ENCODE measurements around the gene NIT2.

Gene NIT2

DNA sequence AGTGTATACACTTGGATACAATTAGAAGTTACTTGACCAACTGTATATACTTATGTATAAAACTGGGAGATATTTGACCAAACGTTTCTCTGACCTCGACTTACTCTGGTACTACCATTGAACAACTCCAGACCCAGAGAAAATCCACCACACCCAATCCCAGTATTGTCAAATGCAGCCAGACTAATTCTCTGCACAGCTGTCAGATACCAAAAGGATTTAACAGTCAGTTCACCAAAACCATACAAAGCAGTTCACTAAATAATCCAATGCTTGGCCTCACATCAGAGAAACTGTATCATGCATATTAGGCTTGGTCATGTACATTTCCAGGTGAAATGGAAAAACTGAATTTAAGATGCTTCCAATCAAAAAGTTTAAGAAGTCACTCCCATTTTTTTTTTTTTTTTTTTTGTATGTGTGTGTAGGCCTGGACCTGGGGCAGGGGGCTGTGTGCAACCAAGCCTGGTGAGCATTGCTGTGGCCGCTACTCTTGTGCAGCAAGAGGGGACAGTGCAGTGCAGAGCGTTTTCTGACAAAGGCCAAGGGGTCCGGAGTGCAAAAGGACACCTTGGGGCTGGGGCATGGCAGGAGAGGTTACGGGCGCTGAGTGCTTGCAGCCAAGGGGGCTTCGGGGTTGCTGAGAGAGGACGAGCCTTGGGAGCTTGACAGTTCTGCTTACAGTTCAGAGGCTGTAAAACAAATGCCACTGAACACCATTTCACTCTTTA is 64.9 kb downstream of the NIT2 start:
- DNase-seq: no peak

DNA sequence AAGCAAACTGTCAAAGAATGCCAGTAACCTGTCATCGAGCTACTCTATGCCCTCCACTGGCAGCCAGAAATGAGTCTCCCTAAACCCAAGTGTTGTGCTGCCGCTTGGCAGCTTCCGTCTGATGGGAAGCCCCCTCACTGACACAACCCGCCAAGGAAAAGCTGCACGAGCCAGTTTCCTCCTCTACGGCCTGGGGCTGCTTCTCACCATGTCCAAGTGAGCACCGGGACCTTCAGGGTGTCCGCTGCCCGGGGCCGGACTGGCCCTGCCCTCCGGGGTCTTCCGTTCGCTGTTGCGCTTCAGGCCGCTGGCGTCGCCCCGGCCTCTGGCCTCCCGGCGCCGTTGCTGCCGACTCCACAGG is 65.8 kb downstream of the NIT2 start:
- no peak for DNase-seq

DNA sequence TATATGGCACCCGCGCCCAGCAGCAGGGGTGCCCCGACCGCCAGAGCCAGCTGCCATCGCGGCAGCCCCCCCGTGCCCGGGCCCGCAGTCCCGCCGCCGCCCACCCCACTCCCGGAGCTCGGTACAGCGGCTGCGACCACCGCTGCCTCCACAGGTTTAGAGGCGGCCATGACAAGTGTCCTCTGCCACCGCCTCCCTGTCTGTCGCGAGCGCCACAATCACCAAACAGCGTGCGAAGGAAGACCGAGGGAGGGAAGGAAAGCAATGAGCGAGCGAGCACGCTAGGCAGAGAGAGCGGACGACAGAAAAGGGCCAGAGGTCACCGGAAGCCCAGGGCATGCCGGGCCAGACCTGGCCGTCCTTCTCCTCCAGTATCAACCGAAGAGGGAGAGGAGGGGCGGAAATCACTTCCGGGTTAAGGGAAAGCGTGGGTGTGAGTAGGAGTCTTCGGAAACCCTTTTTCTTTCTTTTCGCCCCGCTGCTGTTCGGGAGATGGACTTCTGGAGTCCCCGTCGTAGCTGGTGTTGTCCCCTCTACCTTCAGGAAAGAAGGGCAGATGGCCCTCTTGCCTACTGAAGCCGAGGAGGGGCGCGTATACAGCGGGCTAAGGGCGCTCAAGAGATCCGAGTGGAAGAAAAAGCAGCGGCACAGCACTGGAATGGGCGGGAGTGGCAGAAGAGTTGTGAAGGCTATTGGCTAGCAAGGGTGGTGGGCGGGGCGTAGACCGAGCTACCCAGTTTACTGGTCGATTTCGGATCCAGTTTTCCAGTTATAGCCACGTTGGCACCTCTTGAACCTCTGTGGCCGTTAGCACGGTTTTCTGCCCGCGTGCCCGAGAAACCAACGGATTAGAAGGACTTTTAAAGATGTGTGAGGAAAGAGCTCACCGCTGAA is 66.5 kb downstream of the NIT2 start, which contains the start of the genes LNP1 and TOMM70:
LNP1 (plus strand) TSS at position 760 of the 894 bp plus-strand sequence. CDS start 28,191 bp downstream, outside the sequence.
TOMM70 (minus strand) TSS at position 310 of the 894 bp plus-strand sequence; CDS start at position 170, 140 bp downstream.
- DNase-seq: peak; percentile 94

DNA sequence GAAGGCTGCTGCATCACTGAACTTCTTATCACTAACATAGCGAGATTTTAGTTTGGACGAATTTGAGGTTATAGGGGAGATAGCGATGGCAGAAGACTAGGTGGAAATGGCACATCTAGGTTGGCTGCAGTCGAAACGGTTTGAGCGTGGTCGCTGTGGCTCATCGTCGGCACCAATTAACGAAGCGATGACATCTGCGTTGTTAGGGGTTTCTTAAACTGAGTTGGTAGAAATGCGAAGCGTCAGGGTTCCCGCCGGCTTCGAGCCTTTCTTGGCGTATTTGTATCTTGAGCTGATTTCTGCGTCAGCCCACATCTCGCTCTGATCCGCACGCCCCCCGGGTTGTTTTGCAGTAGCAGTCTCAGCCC is 67.1 kb downstream of the NIT2 start:
- DNase-seq: no peak

DNA sequence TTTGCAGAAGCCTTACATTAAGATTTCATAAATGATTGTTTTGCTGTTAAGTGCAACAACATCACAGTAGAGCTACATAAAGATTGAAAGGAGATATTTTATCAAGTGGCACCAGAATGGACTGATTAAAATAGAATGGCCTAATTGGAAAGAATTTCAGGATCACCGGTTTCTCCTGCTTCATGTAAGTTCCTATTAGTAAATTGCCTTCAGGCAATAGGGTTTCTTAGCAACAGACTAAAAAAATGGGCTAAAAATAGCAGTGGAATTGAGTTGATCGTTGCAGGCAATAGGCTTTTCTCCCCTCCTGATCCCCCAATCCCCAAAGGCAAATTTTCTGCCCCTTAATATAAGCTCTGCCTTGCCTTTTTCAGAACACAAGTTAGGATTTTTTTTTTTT is 67.7 kb downstream of the NIT2 start:
- peak; percentile 38 for DNase-seq

DNA sequence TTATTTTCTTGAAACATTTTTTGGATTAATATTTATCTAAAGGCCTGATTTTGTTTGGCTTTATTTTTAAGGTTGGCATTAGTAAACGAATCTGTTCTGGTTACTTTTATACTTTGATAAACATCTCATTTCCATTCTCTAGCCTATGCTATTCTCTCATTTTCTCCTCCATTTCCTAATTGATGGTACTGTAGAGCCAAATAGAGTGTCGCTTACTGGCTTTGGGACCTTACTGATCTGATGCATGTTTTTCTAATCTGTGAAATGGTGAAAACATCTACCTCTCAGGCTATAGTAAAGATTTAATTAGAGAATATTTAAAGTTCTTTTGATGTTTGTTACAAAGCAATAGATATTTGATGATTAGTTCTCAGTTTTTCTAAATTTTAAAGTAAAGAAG is 68.3 kb downstream of the NIT2 start:
- no peak for DNase-seq

DNA sequence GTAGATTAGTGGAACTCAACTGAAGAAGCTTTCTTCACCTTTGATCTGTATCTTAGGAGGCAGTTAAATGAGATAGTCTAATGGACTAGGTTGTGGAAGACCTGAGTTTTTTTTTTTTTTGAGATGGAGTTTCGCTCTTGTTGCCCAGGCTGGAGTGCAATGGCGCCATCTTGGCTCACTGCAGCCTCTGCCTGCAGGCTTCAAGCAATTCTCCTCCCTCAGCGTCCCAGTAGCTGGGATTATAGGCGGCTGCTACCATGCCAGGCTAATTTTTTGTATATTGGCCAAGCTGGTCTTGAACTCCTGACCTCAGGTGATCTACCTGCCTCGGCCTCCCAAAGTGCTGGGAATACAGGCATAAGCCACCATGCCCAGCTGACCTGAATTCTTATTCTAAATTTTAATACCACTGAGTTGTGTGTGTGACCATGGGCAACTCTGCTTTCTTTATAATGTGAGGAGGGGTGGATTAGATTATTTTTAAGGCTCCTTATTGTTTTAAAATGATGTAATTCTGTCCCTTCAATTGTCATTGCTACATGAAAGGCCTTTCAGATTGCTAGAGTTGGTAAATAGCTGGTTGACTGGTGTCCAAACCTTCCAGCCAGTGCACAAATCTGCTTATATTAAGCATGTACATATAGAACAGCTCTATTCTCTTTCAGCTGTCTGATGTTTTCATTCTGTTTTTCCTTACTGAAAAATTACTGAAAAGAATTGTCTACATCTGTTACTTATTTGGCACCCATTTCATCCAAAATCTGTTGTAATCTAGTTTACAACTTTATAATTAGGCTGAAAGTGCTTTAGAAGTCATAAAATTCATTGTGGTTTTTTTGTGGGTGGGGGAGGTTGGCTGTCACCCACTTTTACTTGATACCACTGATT is 69.0 kb downstream of the NIT2 start:
- DNase-seq: peak; percentile 6

DNA sequence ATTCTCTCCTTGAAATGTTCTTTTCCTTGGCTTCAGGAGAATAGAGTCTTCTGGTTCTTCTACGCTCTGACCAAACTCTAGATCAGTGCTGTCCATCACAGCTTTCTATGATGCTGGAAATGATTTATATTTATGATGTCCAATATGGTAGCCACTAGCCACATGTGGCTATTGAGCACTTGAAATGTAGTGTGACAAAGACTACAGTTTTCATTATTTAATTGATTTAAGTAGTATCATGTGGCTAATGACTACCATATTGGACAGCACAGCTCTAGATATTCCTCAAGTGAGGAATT is 69.6 kb downstream of the NIT2 start:
- no peak for DNase-seq

DNA sequence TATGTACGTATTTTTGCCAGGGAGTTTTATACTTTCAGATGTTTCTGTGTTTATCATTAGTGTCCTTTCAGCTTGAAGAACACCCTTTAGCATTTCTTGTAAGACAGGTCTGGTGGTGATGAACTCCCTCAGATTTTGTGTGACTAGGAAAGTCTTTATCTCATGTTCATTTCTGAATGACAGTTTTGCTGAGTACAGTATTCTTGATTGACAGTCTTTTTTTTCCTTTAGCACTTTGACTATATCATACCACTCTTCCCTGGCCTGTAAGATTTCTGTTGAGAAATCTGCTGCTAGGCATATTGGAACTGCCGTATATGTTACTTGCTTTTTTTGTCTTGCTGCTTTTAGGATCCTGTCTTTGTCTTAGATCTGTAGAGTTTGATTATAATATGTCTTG is 72.6 kb downstream of the NIT2 start:
- DNase-seq: no peak

DNA sequence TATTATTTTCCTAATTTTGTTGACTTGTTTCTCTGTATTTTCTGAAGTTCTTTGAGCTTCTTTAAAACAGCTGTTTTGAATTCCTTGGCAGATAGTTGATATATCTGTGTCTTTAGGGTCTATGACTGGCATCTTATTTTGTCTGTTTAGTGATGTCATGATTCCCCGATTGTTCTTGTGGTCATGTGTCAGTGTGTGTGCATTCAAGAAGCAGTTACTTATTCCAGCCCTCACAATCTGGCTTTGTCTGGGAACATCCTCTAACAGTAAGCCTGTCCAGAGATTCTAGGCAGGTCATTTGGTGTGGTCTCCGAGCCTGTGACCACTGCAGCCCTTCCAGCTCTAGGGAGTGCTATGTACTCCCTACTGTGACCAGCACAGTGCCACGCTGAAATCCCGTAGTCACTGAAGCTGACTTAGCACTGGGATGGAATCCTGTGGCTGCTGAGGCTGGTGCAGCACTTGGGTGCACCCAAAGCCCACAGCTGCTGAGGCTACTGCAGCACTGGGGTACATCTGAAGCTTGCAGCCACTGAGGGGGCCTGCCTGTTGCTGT is 73.5 kb downstream of the NIT2 start:
- no peak for DNase-seq
